CD4-positive, alpha-beta T cell treated with Interleukin-4 for 4 hours (primary cell): ENCODE data around the gene UBQLN1.
A peak's percentile ranks its signal among the peaks of the same experiment; 100 is the strongest.
"Not testable (repeated sequence)": the region's sequence is repeated elsewhere in the genome, so short reads cannot be mapped to it uniquely, and the experiment has no call there.

Source experiments
- DNase-seq: peaks from one replicate; pipeline ENCODE4 v3.0.0-alpha.2; 2020

The UBQLN1 gene

GRCh38 chr9:83707768-83708514 lies at the start of gene UBQLN1:
Gene UBQLN1 (minus strand): TSS chr9:83707958. CDS start chr9:83707679, 279 bp downstream.
- DNase-seq: peak; percentile 90

- no peak for DNase-seq
These were observed 46.7 kb upstream of the UBQLN1 start for GRCh38 chr9:83754383-83754977.

GRCh38 chr9:83749706-83750105 lies 41.9 kb upstream of the UBQLN1 start:
- DNase-seq: no peak

- no peak for DNase-seq
These were observed 36.4 kb upstream of the UBQLN1 start for GRCh38 chr9:83744206-83744605.

- DNase-seq: no peak
These were observed 26.0 kb upstream of the UBQLN1 start for GRCh38 chr9:83733739-83734138.

GRCh38 chr9:83728591-83729368 lies 21.0 kb upstream of the UBQLN1 start:
- not testable (repeated sequence) for DNase-seq

GRCh38 chr9:83724436-83724835 lies 16.7 kb upstream of the UBQLN1 start:
- DNase-seq: no peak

- DNase-seq: no peak
These were observed 15.2 kb upstream of the UBQLN1 start for GRCh38 chr9:83722726-83723495.

GRCh38 chr9:83721509-83721908 lies 13.8 kb upstream of the UBQLN1 start:
- no peak for DNase-seq

GRCh38 chr9:83715794-83716193 lies 8.0 kb upstream of the UBQLN1 start:
- no peak for DNase-seq

- no peak for DNase-seq
These were observed 7.5 kb upstream of the UBQLN1 start for GRCh38 chr9:83715221-83715620.

GRCh38 chr9:83714329-83714728 lies 6.6 kb upstream of the UBQLN1 start:
- DNase-seq: peak; percentile 33

- peak; percentile 63 for DNase-seq
These were observed 879 bp upstream of the UBQLN1 start for GRCh38 chr9:83708515-83709158.

- DNase-seq: no peak
These were observed 315 bp downstream of the UBQLN1 start for GRCh38 chr9:83707518-83707767.

GRCh38 chr9:83706676-83707517 lies 861 bp downstream of the UBQLN1 start:
- peak; percentile 50 for DNase-seq

- not testable (repeated sequence) for DNase-seq
These were observed 2.5 kb downstream of the UBQLN1 start for GRCh38 chr9:83705219-83705651.

GRCh38 chr9:83701769-83702168 lies 6.0 kb downstream of the UBQLN1 start:
- no peak for DNase-seq

- DNase-seq: no peak
These were observed 6.5 kb downstream of the UBQLN1 start for GRCh38 chr9:83701286-83701685.

- no peak for DNase-seq
These were observed 8.1 kb downstream of the UBQLN1 start for GRCh38 chr9:83699615-83700014.

- no peak for DNase-seq
These were observed 8.7 kb downstream of the UBQLN1 start for GRCh38 chr9:83698976-83699585.

GRCh38 chr9:83691492-83691891 lies 16.3 kb downstream of the UBQLN1 start:
- no peak for DNase-seq
